CD4-positive, CD25-positive, alpha-beta regulatory T cell (primary cell): ENCODE measurements around the gene PTPRN2. TPM values are rescaled to one million over a fixed set of nuclear protein-coding genes. Genes with fewer than 3 reads are reported as not detected.

Experiments
- ATAC-seq, 2 donors: fragments of 150-1000 bp; cut with Tn5 transposase; one replicate each; pipeline ENCODE4 v1.10.0; 2021; ENCODE audit warnings: low read depth in 2 of 2, moderate number of reproducible peaks in 2 of 2, moderate library complexity in 1 of 2
- DNase-seq, 3 donors: peaks; one replicate each; pipeline versions ENCODE4 v3.0.0 to v3.0.0-alpha.2; 2012 to 2022; ENCODE audit warnings: mixed read lengths in 1 of 3
- H3K27ac ChIP-seq: one replicate; pipeline ENCODE4 v1.7.0; 2013; ENCODE audit warnings: mild to moderate bottlenecking, low read length; ENCODE audit not compliant: insufficient read depth, poor library complexity, severe bottlenecking
- H3K27me3 ChIP-seq: one replicate; pipeline ENCODE4 v1.7.0; 2013; ENCODE audit warnings: low read length; ENCODE audit not compliant: control insufficient read depth, insufficient read depth
- H3K36me3 ChIP-seq: one replicate; pipeline ENCODE4 v1.7.0; 2013; ENCODE audit warnings: mild to moderate bottlenecking, low read length, moderate library complexity; ENCODE audit not compliant: control insufficient read depth, insufficient read depth
- H3K4me1 ChIP-seq: 2 replicates; pipeline ENCODE4 v1.7.0; 2013; ENCODE audit warnings: mild to moderate bottlenecking, low read length; ENCODE audit not compliant: insufficient read depth, control insufficient read depth, poor library complexity, severe bottlenecking
- H3K4me3 ChIP-seq: one replicate; pipeline ENCODE4 v1.7.0; 2013; ENCODE audit warnings: low read depth, mild to moderate bottlenecking, low read length, moderate library complexity
- H3K9me3 ChIP-seq, 2 experiments: 1 replicate in 1 of 2; 2 replicates in 1 of 2; pipeline ENCODE4 v1.7.0; 2013; ENCODE audit warnings: low read length in 2 of 2, mild to moderate bottlenecking in 1 of 2, moderate library complexity in 1 of 2; ENCODE audit not compliant: control insufficient read depth in 2 of 2
- H3K27ac Mint-ChIP-seq, 3 donors: one replicate each; pipeline ENCODE4 v1.8.0; 2020 to 2022; ENCODE audit warnings: mild to moderate bottlenecking in 3 of 3, mixed read lengths in 3 of 3, moderate library complexity in 2 of 3
- H3K27me3 Mint-ChIP-seq: one replicate; pipeline ENCODE4 v1.8.0; 2022; ENCODE audit warnings: mild to moderate bottlenecking, mixed read lengths
- H3K36me3 Mint-ChIP-seq: one replicate; pipeline ENCODE4 v1.8.0; 2020; ENCODE audit warnings: mixed read lengths
- H3K4me1 Mint-ChIP-seq, 4 donors: one replicate each; pipeline ENCODE4 v1.8.0; 2020 to 2022; ENCODE audit warnings: mixed read lengths in 4 of 4, mild to moderate bottlenecking in 1 of 4
- H3K4me3 Mint-ChIP-seq, 4 donors: one replicate each; pipeline ENCODE4 v1.8.0; 2020 to 2022; ENCODE audit warnings: mild to moderate bottlenecking in 4 of 4, mixed read lengths in 4 of 4, moderate library complexity in 3 of 4
- H3K9me3 Mint-ChIP-seq, 7 donors: one replicate each; pipeline ENCODE4 v1.8.0; 2020 to 2022; ENCODE audit warnings: mixed read lengths in 7 of 7, mild to moderate bottlenecking in 3 of 7, moderate library complexity in 2 of 7
- polyA plus RNA-seq, 4 donors: library from polyadenylated mRNA; unstranded; fragments of 300-500 nt; fragmentation: Illumina TruSeq; gene quantifications; one replicate each; pipeline ENCODE4 v1.2.3, GENCODE V29; 2021
- total RNA-seq: library from RNA; stranded (reverse); gene quantifications from one replicate; pipeline ENCODE4 v1.2.3, GENCODE V29; 2022

Gene PTPRN2
- total and polyA plus RNA-seq, 5 donors from 2014 or later = 1.6 to 4.7 (median 2.7) TPM

- Histone ChIP-seq H3K27ac (no peak overlapping the region), H3K9me3 (no peaks in the 10 kb centered on the region), H3K4me3 (no peak overlapping the region), H3K36me3 (no peaks in the 10 kb centered on the region), H3K27me3 (no peaks in the 10 kb centered on the region), H3K4me1 (no peaks in the 10 kb centered on the region)
- Mint-ChIP-seq H3K27me3 (no peaks in the 10 kb centered on the region), H3K9me3 (no peaks in the 10 kb centered on the region), H3K36me3 (peaks cover 19% of the 10 kb centered on the region), H3K27ac (no peak overlapping the region), H3K4me1 (peaks cover 0 to 2% (median 0%) of the 10 kb centered on the region in 4 donors), H3K4me3 (no peak overlapping the region)
- DNase-seq = no peak
- ATAC-seq = no peak
These were observed 1042.0 kb downstream of the PTPRN2 start for GRCh38 chr7:157545681-157546060.

DNA sequence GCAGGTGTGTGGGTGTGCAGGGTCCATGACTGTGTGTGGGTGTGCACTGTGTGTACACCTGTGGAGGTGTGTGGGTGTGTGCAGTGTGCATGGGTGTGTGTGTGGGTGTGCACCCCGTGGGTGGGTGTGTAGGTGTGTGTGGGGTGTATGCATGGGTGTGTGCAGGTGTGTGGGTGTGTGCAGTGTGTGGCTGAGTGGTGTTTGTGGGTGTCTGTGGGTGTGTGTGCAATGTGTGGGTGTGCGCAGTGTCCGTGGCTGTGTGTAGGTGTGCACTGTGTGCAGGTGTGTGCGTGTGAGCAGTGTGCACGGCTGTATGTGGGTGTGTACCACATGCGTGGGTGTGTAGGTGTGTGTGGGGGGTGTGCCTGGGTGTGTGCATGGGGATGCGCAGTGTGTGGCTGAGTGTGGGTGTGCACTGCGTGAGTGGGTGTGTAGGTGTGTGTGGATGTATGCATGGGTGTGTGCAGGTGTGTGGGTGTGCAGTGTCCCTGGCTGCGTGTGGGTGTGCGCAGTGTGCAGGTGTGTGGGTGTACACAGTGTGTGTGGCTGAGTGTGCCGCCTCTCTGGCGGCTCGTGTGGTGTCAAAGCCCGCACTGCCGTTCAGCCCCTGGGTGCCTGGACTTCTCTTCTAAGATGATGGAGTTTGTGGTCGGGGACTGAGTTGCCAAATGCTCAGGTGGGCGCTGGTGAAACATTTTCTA, 1042.5 kb downstream of the PTPRN2 start:
- Mint-ChIP-seq H3K9me3 (no peaks in the 10 kb centered on the region), H3K27me3 (no peaks in the 10 kb centered on the region), H3K27ac (no peak overlapping the region), H3K4me1 (peaks cover 0 to 2% (median 0%) of the 10 kb centered on the region in 4 donors), H3K36me3 (peaks cover 19% of the 10 kb centered on the region), H3K4me3 (no peak overlapping the region)
- no peaks in the 10 kb centered on the region for H3K9me3 ChIP-seq
- no peak overlapping the region for H3K4me3 ChIP-seq
- DNase-seq (no peak), ATAC-seq (no peak)
- H3K36me3 ChIP-seq = no peaks in the 10 kb centered on the region
- no peak overlapping the region for H3K27ac ChIP-seq
- H3K4me1 ChIP-seq = no peaks in the 10 kb centered on the region
- H3K27me3 ChIP-seq = no peaks in the 10 kb centered on the region

GRCh38 chr7:157544226-157544625, 1043.4 kb downstream of the PTPRN2 start:
- Histone ChIP-seq H3K4me3 (no peak overlapping the region), H3K9me3 (no peaks in the 10 kb centered on the region), H3K36me3 (no peaks in the 10 kb centered on the region), H3K27ac (no peak overlapping the region), H3K27me3 (no peaks in the 10 kb centered on the region), H3K4me1 (no peaks in the 10 kb centered on the region)
- no peaks in the 10 kb centered on the region for H3K9me3 Mint-ChIP-seq
- H3K27ac Mint-ChIP-seq = no peak overlapping the region
- H3K36me3 Mint-ChIP-seq = peaks cover 19% of the 10 kb centered on the region
- ATAC-seq = no peak
- DNase-seq = no peak
- no peaks in the 10 kb centered on the region for H3K27me3 Mint-ChIP-seq
- H3K4me1 Mint-ChIP-seq = peaks cover 0 to 2% (median 0%) of the 10 kb centered on the region in 4 donors
- H3K4me3 Mint-ChIP-seq = no peak overlapping the region

- Mint-ChIP-seq H3K27me3 (no peaks in the 10 kb centered on the region), H3K4me3 (no peak overlapping the region), H3K4me1 (peaks cover 0 to 2% (median 0%) of the 10 kb centered on the region in 4 donors), H3K36me3 (peaks cover 19% of the 10 kb centered on the region), H3K9me3 (no peaks in the 10 kb centered on the region), H3K27ac (no peak overlapping the region)
- no peaks in the 10 kb centered on the region for H3K9me3 ChIP-seq
- DNase-seq = no peak
- no peaks in the 10 kb centered on the region for H3K4me1 ChIP-seq
- H3K27ac ChIP-seq = no peak overlapping the region
- H3K36me3 ChIP-seq = no peaks in the 10 kb centered on the region
- H3K27me3 ChIP-seq = no peaks in the 10 kb centered on the region
- ATAC-seq = no peak
- H3K4me3 ChIP-seq = no peak overlapping the region
These were observed 1043.8 kb downstream of the PTPRN2 start for GRCh38 chr7:157543791-157544190.

- Histone ChIP-seq H3K9me3 (no peaks in the 10 kb centered on the region), H3K36me3 (no peaks in the 10 kb centered on the region), H3K27me3 (no peaks in the 10 kb centered on the region), H3K4me3 (no peak overlapping the region), H3K4me1 (no peaks in the 10 kb centered on the region), H3K27ac (no peak overlapping the region)
- Mint-ChIP-seq H3K4me3 (no peak overlapping the region), H3K36me3 (peaks cover 17% of the 10 kb centered on the region), H3K27me3 (no peaks in the 10 kb centered on the region), H3K4me1 (peaks cover 0 to 2% (median 0%) of the 10 kb centered on the region in 4 donors), H3K27ac (peak overlapping the region in 1 of 3 donors; percentile 62), H3K9me3 (no peaks in the 10 kb centered on the region)
- DNase-seq = no peak
- no peak for ATAC-seq
These were observed 1044.3 kb downstream of the PTPRN2 start for GRCh38 chr7:157543276-157543675.

DNA sequence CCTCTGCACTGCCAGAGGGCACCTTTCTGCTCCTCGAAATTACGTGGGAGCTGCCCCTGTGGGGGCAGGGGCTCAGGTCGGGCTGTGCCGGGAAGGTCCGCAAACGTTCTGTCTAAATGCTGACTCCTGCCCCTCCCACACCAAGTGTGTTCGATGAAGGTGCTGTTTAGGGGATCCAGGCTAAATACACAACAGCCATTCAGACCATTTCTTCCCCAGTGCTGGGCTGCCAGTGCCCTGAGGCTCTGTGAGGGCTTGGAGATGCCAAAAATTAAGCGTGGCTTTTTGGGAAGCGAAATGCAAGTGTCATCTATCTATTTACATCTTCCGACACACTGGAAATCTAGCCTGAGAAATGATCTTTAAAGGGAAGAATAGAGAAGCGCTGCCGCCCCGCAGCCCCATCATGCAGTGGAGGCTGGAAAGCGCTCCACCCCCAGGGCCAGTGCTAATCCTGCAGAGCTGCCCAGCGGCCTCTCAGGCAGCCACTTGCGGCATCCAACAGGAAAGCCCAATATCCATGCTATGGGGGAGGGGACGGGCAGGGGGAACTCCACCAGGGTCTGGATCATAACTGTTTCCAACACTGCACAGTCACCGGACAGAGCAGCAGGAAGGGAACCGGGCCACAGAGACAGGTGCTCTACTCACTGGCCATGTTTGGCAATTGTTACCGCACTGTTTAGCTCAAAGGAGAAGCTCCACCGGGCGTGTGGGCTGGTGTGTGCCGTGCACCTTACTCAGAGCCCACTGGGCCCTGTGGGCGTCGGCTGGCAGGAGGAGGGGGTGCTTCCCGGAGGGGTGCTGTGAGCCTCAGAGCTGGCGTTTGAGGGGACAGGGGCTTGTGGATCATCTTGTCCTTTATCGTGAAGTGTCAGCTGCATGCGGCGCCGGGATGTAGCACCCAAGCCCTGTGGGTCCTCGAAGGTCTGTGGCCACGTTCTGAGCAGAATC, 1045.3 kb downstream of the PTPRN2 start:
- Histone ChIP-seq H3K36me3 (no peaks in the 10 kb centered on the region), H3K4me3 (no peak overlapping the region), H3K9me3 (no peaks in the 10 kb centered on the region), H3K27me3 (no peaks in the 10 kb centered on the region), H3K4me1 (no peaks in the 10 kb centered on the region), H3K27ac (no peak overlapping the region)
- no peak for DNase-seq
- Mint-ChIP-seq H3K4me3 (no peak overlapping the region), H3K27me3 (no peaks in the 10 kb centered on the region), H3K9me3 (no peaks in the 10 kb centered on the region), H3K27ac (peak overlapping the region in 1 of 3 donors; percentile 62), H3K4me1 (peaks cover 0 to 2% (median 0%) of the 10 kb centered on the region in 4 donors), H3K36me3 (peaks cover 10% of the 10 kb centered on the region)
- no peak for ATAC-seq

DNA sequence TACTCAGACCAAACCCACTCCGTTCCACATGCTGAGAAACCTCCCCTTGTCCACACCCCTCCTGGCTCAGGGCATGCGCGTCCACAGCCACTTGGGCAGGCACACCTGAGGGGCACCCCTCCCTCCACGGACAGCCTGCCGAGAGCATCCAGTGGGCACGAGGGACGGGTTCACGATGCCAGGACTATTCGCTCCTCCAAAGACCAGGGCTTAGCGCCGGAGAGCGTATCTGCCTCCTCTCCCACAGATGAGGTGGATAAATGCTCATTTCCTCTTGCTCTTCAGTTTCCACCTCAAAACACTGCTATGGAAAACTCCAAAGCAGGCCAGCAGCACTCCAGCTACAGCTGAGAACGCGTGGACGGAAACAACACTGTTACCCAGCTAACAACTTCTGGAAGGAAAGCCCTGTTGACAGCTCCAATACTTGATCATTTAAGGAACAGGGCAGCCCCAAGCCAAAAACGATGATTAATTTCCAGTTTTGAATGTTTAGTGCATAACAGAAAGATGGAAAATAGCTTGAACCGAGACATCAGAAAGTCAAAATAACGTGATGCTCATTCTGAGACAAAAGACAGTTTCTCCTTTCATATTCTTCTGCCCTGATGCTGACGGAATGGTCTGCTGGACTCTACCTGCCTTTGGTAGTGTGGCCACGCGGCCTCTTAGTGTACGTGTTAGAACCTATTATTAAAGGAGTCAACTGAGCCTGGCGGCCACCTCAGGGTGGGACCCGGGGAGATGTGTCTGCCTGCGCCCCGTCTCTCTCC, 1046.1 kb downstream of the PTPRN2 start:
- H3K4me3 ChIP-seq = no peak overlapping the region
- ATAC-seq = no peak
- no peaks in the 10 kb centered on the region for H3K4me1 ChIP-seq
- Mint-ChIP-seq H3K36me3 (peaks cover 7% of the 10 kb centered on the region), H3K4me3 (no peak overlapping the region), H3K27me3 (no peaks in the 10 kb centered on the region), H3K4me1 (peaks cover 0 to 2% (median 0%) of the 10 kb centered on the region in 4 donors), H3K27ac (peak overlapping the region in 2 of 3 donors; percentile 26 to 42), H3K9me3 (no peaks in the 10 kb centered on the region)
- H3K36me3 ChIP-seq = no peaks in the 10 kb centered on the region
- H3K27ac ChIP-seq = no peak overlapping the region
- no peaks in the 10 kb centered on the region for H3K27me3 ChIP-seq
- DNase-seq = no peak
- no peaks in the 10 kb centered on the region for H3K9me3 ChIP-seq
